ENCODE results near the gene NAPEPLD.
"Not testable (repeated sequence)": the region's sequence is repeated elsewhere in the genome, so short reads cannot be mapped to it uniquely, and the experiment has no call there.

The NAPEPLD gene

GRCh38 chr7:103117465-103117864 is 31.4 kb downstream of the NAPEPLD start:
- no peak for DNase-seq
- Histone ChIP-seq H3K9me3 (no peaks in the 10 kb centered on the region), H3K4me1 (peaks cover 0 to 20% (median 8%) of the 10 kb centered on the region in 4 donors), H3K4me3 (no peak overlapping the region), H3K27ac (no peak overlapping the region), H3K27me3 (no peaks in the 10 kb centered on the region), H3K36me3 (peaks cover 0 to 21% (median 2%) of the 10 kb centered on the region in 3 donors)
- no peak for TF ChIP-seq CTCF (IDR thresholded peaks at IDR 0.05)
- intact Hi-C loops (cut with DNase I; ENCODE audit: low total_unique reads), result no loop called here

- intact Hi-C loops (cut with DNase I; ENCODE audit: low total_unique reads), result no loop called here
- Histone ChIP-seq H3K4me3 (no peak overlapping the region), H3K9me3 (no peaks in the 10 kb centered on the region), H3K36me3 (peaks cover 0 to 19% (median 4%) of the 10 kb centered on the region in 3 donors), H3K27ac (no peak overlapping the region), H3K4me1 (peaks cover 0 to 20% (median 8%) of the 10 kb centered on the region in 4 donors), H3K27me3 (no peaks in the 10 kb centered on the region)
- TF ChIP-seq CTCF (IDR thresholded peaks at IDR 0.05), result no peak
- DNase-seq, result no peak
These were observed 31.9 kb downstream of the NAPEPLD start for GRCh38 chr7:103116991-103117390.

GRCh38 chr7:103116511-103116910 is 32.4 kb downstream of the NAPEPLD start:
- Histone ChIP-seq H3K27ac (no peak overlapping the region), H3K4me1 (peaks cover 0 to 20% (median 8%) of the 10 kb centered on the region in 4 donors), H3K9me3 (no peaks in the 10 kb centered on the region), H3K4me3 (no peak overlapping the region), H3K27me3 (no peaks in the 10 kb centered on the region), H3K36me3 (peaks cover 0 to 19% (median 4%) of the 10 kb centered on the region in 3 donors)
- intact Hi-C loops (cut with DNase I; ENCODE audit: low total_unique reads), result no loop called here
- TF ChIP-seq CTCF (IDR thresholded peaks at IDR 0.05), result no peak
- no peak for DNase-seq

- Histone ChIP-seq H3K27me3 (no peaks in the 10 kb centered on the region), H3K36me3 (peaks cover 0 to 19% (median 4%) of the 10 kb centered on the region in 3 donors), H3K9me3 (no peaks in the 10 kb centered on the region), H3K4me3 (no peak overlapping the region), H3K27ac (no peak overlapping the region), H3K4me1 (peaks cover 0 to 19% (median 6%) of the 10 kb centered on the region in 4 donors)
- TF ChIP-seq CTCF (IDR thresholded peaks at IDR 0.05), result no peak
- no peak for DNase-seq
- intact Hi-C loops (cut with DNase I; ENCODE audit: low total_unique reads), result no loop called here
These were observed 33.1 kb downstream of the NAPEPLD start for GRCh38 chr7:103115771-103116170.

GRCh38 chr7:103114576-103115008 is 34.3 kb downstream of the NAPEPLD start:
- no peak for DNase-seq
- no peaks in the 10 kb centered on the region for H3K27me3 ChIP-seq
- TF ChIP-seq CTCF (IDR thresholded peaks at IDR 0.05), result no peak
- H3K36me3 ChIP-seq, result peaks cover 0 to 15% (median 4%) of the 10 kb centered on the region in 3 donors
- H3K4me1 ChIP-seq, result peaks cover 0 to 7% (median 1%) of the 10 kb centered on the region in 4 donors
- H3K9me3 ChIP-seq, result no peaks in the 10 kb centered on the region
- intact Hi-C loops (cut with DNase I; ENCODE audit: low total_unique reads), result no loop called here
- no peak overlapping the region for H3K4me3 ChIP-seq
- no peak overlapping the region for H3K27ac ChIP-seq

- DNase-seq, result no peak
- H3K9me3 ChIP-seq, result no peaks in the 10 kb centered on the region
- H3K27me3 ChIP-seq, result no peaks in the 10 kb centered on the region
- no peak overlapping the region for H3K27ac ChIP-seq
- no peak overlapping the region for H3K4me3 ChIP-seq
- TF ChIP-seq CTCF (IDR thresholded peaks at IDR 0.05), result no peak
- H3K4me1 ChIP-seq, result peaks cover 0 to 3% (median 0%) of the 10 kb centered on the region in 4 donors
- H3K36me3 ChIP-seq, result peaks cover 0 to 20% (median 4%) of the 10 kb centered on the region in 3 donors
- intact Hi-C loops (cut with DNase I; ENCODE audit: low total_unique reads), result no loop called here
These were observed 35.7 kb downstream of the NAPEPLD start for GRCh38 chr7:103113164-103113563.

- H3K4me1 ChIP-seq; H3K27ac ChIP-seq; H3K9me3 ChIP-seq; H3K4me3 ChIP-seq; intact Hi-C loops (cut with DNase I; ENCODE audit: low total_unique reads); DNase-seq; H3K27me3 ChIP-seq: not testable (repeated sequence)
- H3K36me3 ChIP-seq, result peaks cover 15 to 21% (median 18%) of the 10 kb centered on the region in 3 donors
These were observed 42.2 kb downstream of the NAPEPLD start for GRCh38 chr7:103106703-103107070.
